Measurements from ENCODE around the gene CHURC1. TPM values are rescaled to one million over a fixed set of nuclear protein-coding genes. Genes with fewer than 3 reads are reported as not detected.

The CHURC1 gene
- total RNA-seq, 1 donor from 2014 or later: 57.9 TPM

DNA sequence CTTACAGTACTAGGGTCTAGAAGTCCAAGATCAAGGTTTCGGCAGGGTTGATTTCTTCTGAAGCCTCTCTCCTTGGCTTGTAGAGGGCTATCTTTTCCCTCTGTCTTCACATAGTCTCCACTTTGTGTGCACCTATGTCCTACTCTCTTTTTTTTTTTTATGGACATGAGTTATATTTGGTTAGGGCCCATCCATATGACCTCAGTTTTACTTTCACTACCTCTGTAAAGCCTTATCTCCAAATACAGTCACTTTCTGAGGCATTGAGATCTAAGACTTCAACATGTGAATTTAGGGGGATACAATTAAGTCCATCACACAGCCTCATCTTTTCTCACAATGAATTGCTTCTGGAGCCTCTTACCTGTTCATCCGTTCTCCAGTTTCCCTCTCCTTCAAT is 28.7 kb upstream of the CHURC1 start:
- Histone ChIP-seq H3K27ac (no peak overlapping the region), H3K4me1 (peaks cover 5% of the 10 kb centered on the region), H3K27me3 (no peaks in the 10 kb centered on the region), H3K9me3 (no peaks in the 10 kb centered on the region), H3K4me3 (no peak overlapping the region), H3K36me3 (no peaks in the 10 kb centered on the region)
- DNase-seq (ENCODE audit: extremely low spot score in 2 of 2): no peak
- intact Hi-C loops (cut with DNase I): no loop called here
- TF ChIP-seq POLR2A (IDR thresholded peaks at IDR 0.05) (no peak), POLR2AphosphoS5 (IDR thresholded peaks at IDR 0.05; ENCODE audit: insufficient read depth in 1 of 2, low read depth in 1 of 2) (no peak)
- TF ChIP-seq, protein P1, sequence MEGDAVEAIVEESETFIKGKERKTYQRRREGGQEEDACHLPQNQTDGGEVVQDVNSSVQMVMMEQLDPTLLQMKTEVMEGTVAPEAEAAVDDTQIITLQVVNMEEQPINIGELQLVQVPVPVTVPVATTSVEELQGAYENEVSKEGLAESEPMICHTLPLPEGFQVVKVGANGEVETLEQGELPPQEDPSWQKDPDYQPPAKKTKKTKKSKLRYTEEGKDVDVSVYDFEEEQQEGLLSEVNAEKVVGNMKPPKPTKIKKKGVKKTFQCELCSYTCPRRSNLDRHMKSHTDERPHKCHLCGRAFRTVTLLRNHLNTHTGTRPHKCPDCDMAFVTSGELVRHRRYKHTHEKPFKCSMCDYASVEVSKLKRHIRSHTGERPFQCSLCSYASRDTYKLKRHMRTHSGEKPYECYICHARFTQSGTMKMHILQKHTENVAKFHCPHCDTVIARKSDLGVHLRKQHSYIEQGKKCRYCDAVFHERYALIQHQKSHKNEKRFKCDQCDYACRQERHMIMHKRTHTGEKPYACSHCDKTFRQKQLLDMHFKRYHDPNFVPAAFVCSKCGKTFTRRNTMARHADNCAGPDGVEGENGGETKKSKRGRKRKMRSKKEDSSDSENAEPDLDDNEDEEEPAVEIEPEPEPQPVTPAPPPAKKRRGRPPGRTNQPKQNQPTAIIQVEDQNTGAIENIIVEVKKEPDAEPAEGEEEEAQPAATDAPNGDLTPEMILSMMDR (IDR thresholded peaks at IDR 0.05): no peak

DNA sequence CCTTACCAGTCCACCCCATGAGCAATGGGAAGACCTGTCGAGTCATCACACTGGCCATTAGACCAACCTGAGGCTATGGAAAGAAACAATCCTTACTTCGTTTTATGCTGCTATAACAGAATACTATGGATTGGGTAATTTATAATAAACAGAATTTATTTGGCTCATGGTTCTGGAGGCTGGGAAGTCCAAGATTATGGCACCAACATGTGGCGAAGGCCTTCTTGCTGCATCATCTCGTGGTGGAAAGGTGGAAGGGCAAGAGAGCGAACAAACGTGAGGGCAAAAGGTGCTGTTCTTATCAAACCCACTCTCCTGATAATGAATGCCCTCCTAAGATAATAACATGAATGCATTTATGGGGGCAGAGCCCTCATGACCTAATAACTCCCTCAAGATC is 24.9 kb upstream of the CHURC1 start:
- no peaks in the 10 kb centered on the region for H3K9me3 ChIP-seq
- no peak overlapping the region for H3K27ac ChIP-seq
- H3K4me3 ChIP-seq: no peak overlapping the region
- no peak for DNase-seq (ENCODE audit: extremely low spot score in 2 of 2)
- TF ChIP-seq, protein P1 (IDR thresholded peaks at IDR 0.05): no peak
- TF ChIP-seq POLR2A (IDR thresholded peaks at IDR 0.05): no peak
- TF ChIP-seq POLR2AphosphoS5 (IDR thresholded peaks at IDR 0.05; ENCODE audit: insufficient read depth in 1 of 2, low read depth in 1 of 2): no peak
- intact Hi-C loops (cut with DNase I): no loop called here
- no peaks in the 10 kb centered on the region for H3K36me3 ChIP-seq
- no peaks in the 10 kb centered on the region for H3K27me3 ChIP-seq
- no peaks in the 10 kb centered on the region for H3K4me1 ChIP-seq

DNA sequence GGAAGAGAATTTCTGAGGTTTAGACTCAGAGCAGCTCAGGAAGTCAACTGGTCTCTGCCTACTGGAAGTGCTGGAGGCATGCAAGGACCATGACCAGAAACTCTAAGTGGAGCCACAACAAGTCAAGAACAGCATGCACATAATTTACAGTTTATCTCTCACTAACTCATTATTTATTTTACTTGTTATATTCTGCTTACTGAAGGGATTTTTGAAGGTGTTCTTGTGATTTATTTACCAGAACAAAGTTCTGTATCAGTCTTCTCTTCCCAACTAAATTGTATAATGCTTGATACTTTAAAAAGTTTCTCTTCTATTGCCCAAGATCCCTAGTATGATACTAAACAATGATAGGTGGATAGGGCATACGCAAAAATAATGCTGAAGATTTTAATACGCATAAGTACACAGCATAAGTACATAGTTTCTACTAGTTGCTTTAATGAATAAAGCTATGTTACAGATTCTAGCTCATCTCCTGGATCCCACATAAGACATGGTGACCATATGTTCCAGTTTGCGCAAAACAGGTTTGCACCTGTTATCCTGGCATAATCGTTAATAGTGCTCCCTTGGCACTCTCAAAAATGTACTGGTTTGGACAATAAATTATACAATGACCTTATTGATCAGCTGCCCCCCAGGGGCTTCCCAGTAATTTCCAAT is 22.9 kb upstream of the CHURC1 start:
- Histone ChIP-seq H3K27ac (no peak overlapping the region), H3K4me1 (no peaks in the 10 kb centered on the region), H3K27me3 (no peaks in the 10 kb centered on the region), H3K36me3 (no peaks in the 10 kb centered on the region), H3K9me3 (no peaks in the 10 kb centered on the region), H3K4me3 (no peak overlapping the region)
- intact Hi-C loops (cut with DNase I): no loop called here
- TF ChIP-seq, protein P1 (IDR thresholded peaks at IDR 0.05): no peak
- TF ChIP-seq POLR2AphosphoS5 (IDR thresholded peaks at IDR 0.05; ENCODE audit: insufficient read depth in 1 of 2, low read depth in 1 of 2) (no peak), POLR2A (IDR thresholded peaks at IDR 0.05) (no peak)
- no peak for DNase-seq (ENCODE audit: extremely low spot score in 2 of 2)

DNA sequence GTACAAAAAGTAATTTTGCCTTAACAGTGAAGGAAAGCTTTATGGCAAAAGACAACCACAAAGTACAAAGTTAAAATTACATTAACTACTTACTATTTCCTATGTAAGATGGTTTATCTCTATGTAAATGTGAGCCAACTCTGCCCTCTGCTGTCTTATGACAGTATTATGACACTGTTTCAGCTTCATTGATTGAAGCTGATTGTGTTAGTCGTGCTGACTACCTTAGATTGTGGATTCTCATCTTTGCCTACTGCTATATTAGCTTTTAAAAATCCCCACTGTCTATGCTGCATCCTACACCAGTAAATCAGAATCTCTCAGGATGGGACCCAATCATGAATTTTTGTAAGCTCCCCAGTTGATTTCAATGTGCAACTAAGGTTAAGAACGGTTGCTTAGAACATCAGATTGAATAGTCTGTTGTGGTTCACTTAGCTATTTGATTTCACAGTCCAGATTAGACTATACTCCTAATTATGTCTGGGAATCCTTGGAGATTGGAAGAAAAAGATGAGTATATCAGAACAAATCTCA is 22.3 kb upstream of the CHURC1 start:
- H3K9me3 ChIP-seq: no peaks in the 10 kb centered on the region
- no peaks in the 10 kb centered on the region for H3K36me3 ChIP-seq
- H3K4me1 ChIP-seq: no peaks in the 10 kb centered on the region
- intact Hi-C loops (cut with DNase I): no loop called here
- no peak for DNase-seq (ENCODE audit: extremely low spot score in 2 of 2)
- no peak overlapping the region for H3K4me3 ChIP-seq
- H3K27me3 ChIP-seq: no peaks in the 10 kb centered on the region
- TF ChIP-seq POLR2A (IDR thresholded peaks at IDR 0.05): no peak
- TF ChIP-seq, protein P1 (IDR thresholded peaks at IDR 0.05): peak in 2 of 3 experiments; percentile 27 to 36
- H3K27ac ChIP-seq: no peak overlapping the region

DNA sequence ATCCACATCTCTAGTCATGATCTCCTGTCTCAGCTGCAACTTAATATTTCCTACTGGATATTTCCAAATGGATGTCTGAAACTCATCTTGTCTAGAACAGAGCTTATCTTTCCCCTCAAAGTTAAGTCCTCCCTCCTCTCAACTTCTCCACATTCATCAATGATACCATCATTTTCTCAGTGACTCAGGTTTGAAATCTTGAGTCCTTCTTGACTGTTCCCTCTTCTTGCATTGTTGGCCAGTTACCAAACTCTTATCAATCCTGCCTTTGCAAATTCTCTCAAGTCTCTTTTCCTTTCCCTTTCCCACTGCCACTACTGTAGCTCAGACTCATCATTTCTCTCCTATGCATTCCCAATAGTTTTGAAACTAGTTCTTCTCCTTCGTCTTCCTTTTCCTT is 14.3 kb upstream of the CHURC1 start:
- intact Hi-C loops (cut with DNase I): no loop called here
- TF ChIP-seq POLR2A (IDR thresholded peaks at IDR 0.05): no peak
- TF ChIP-seq POLR2AphosphoS5 (IDR thresholded peaks at IDR 0.05; ENCODE audit: insufficient read depth in 1 of 2, low read depth in 1 of 2): no peak
- TF ChIP-seq, protein P1 (IDR thresholded peaks at IDR 0.05): no peak
- DNase-seq (ENCODE audit: extremely low spot score in 2 of 2): no peak
- H3K4me3 ChIP-seq: no peak overlapping the region
- H3K4me1 ChIP-seq: no peaks in the 10 kb centered on the region
- H3K9me3 ChIP-seq: no peaks in the 10 kb centered on the region
- no peaks in the 10 kb centered on the region for H3K27me3 ChIP-seq
- H3K27ac ChIP-seq: no peak overlapping the region
- no peaks in the 10 kb centered on the region for H3K36me3 ChIP-seq

Data from vagina (tissue), 2 donors.